H1 (cell line): Measurements from ENCODE around the gene TMEM140. TPM values are rescaled to one million over a fixed set of nuclear protein-coding genes. Genes with fewer than 3 reads are reported as not detected.

Source experiments
- EZH2 ChIP-seq: fragments of 200-600 bp; sonication (generic); IDR thresholded peaks from 2 replicates; pipeline ENCODE4 v1.7.1; 2012; ENCODE audit warnings: low read depth, mild to moderate bottlenecking, moderate library complexity, low read length, inconsistent platforms; ENCODE audit not compliant: severe bottlenecking
- MAFK ChIP-seq: IDR thresholded peaks from 2 replicates; pipeline ENCODE4 v1.6.1; 2012; ENCODE audit warnings: low read depth, mild to moderate bottlenecking, improper control_type of control experiment, low read length
- NANOG ChIP-seq: IDR thresholded peaks from 2 replicates; pipeline ENCODE4 v1.6.1; 2011; ENCODE audit warnings: low read length, low read depth, mild to moderate bottlenecking, inconsistent platforms; ENCODE audit not compliant: insufficient read depth, poor library complexity, severe bottlenecking
- SP4 ChIP-seq: IDR thresholded peaks from 2 replicates; pipeline ENCODE4 v1.6.1; 2012; ENCODE audit warnings: low read length, inconsistent platforms
- polyA plus RNA-seq, 7 experiments: library from polyadenylated mRNA; depleted of rRNA in 3 of 7; stranded (reverse) in 5 of 7; unstranded in 2 of 7; fragments of >200 nt in 5 of 7; fragments of 200-250 nt in 2 of 7; gene quantifications; 1 replicate in 5 of 7; 2 replicates in 1 of 7; 4 replicates in 1 of 7; pipeline versions ENCODE4 v1.2.1 to v1.2.3, GENCODE V29; 2011 to 2013; ENCODE audit warnings: missing spikeins in 2 of 7, mixed read lengths in 2 of 7
- total RNA-seq: library from RNA; stranded (reverse); fragmentation: NEBNext Ultra II Directional; extraction: Animal tissue kit (Norgen Biotek cat#: 25700); gene quantifications from 2 replicates; pipeline ENCODE4 v1.2.1, GENCODE V29; 2021
- TF ChIP-seq, protein P1 (sequence below), 3 experiments: IDR thresholded peaks; 1 replicate in 2 of 3; 2 replicates in 1 of 3; pipeline versions ENCODE4 v1.5.1 to v1.6.1; 2011; ENCODE audit warnings: low read length in 3 of 3, mild to moderate bottlenecking in 3 of 3, inconsistent platforms in 2 of 3, low read depth in 1 of 3, moderate library complexity in 1 of 3; ENCODE audit not compliant: insufficient read depth in 1 of 3; ENCODE audit errors: control extremely low read depth in 1 of 3

Gene TMEM140
- total and polyA plus RNA-seq, 2 of the 8 experiments (the other 6 are each of a cell fraction or from before 2014, with no cell fraction given): not detected

DNA sequence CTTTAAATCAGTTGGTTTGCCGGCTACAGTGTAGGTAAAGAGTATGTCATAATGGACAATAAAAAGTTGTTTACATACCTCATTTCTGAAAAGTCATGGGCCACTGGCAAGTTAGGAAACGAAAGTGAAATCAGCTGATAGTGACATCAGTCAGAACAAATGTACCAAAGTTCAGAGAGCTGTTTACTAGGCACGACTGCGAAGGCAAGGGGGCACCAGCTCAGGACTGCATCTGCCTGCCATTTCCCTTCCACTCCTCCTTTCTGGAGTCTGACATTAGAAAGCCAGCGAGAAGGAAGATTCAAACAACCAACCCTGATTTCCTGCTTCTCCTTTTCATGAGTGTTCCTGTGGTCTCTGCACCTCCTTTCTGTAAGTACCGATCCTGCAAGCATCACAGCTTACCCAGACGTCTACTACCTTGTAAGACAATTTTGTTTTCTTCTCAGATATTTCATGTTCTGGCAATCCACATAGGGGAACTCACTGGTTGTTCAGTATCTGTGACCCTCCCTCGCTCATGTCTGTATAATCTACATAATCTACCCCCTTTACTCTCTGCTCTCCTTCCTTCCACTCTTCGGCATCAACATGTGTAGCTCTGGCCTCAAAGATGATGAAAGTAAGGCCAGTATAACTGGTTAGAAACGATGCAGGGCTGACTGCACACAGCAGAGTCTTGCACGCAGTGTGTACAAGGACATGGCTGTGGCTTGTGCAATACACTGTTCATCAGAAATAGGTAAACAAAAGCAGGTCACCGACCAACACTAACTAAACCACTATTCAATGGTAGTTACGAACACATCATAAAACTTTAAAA lies at the start of gene TMEM140 (continued):
- TF ChIP-seq, protein P1, sequence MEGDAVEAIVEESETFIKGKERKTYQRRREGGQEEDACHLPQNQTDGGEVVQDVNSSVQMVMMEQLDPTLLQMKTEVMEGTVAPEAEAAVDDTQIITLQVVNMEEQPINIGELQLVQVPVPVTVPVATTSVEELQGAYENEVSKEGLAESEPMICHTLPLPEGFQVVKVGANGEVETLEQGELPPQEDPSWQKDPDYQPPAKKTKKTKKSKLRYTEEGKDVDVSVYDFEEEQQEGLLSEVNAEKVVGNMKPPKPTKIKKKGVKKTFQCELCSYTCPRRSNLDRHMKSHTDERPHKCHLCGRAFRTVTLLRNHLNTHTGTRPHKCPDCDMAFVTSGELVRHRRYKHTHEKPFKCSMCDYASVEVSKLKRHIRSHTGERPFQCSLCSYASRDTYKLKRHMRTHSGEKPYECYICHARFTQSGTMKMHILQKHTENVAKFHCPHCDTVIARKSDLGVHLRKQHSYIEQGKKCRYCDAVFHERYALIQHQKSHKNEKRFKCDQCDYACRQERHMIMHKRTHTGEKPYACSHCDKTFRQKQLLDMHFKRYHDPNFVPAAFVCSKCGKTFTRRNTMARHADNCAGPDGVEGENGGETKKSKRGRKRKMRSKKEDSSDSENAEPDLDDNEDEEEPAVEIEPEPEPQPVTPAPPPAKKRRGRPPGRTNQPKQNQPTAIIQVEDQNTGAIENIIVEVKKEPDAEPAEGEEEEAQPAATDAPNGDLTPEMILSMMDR (IDR thresholded peaks at IDR 0.05; ENCODE audit: control extremely low read depth in 1 of 3, insufficient read depth in 1 of 3, low read depth in 1 of 3, low read length in 3 of 3): no peak
- TF ChIP-seq SP4 (no peak), EZH2 (no peak), MAFK (no peak), NANOG (no peak)
